Right cardiac atrium (tissue), 5 donors: ENCODE results near the gene RNF135. TPM values are rescaled to one million over a fixed set of nuclear protein-coding genes. Genes with fewer than 3 reads are reported as not detected.
"Not testable (repeated sequence)": the region's sequence is repeated elsewhere in the genome, so short reads cannot be mapped to it uniquely, and the experiment has no call there.

Experiments used
- ATAC-seq, 2 donors: fragments of 200-7000 bp; cut with Tn5 transposase; one replicate each; pipeline versions ENCODE4 v1.8.0 to v1.9.1; 2020; ENCODE audit warnings: moderate library complexity in 2 of 2, mild to moderate bottlenecking in 1 of 2
- DNase-seq, 3 donors: peaks; one replicate each; pipeline ENCODE4 v3.0.0-alpha.2; 2020
- H3K27ac ChIP-seq: one replicate; pipeline ENCODE4 v1.5.1; 2013; ENCODE audit warnings: mild to moderate bottlenecking, low read length, control low read depth, moderate library complexity
- H3K27me3 ChIP-seq: one replicate; pipeline ENCODE4 v1.6.1; 2013; ENCODE audit not compliant: control insufficient read depth, insufficient read depth
- H3K4me1 ChIP-seq: one replicate; pipeline ENCODE4 v1.6.1; 2013; ENCODE audit warnings: low read length; ENCODE audit not compliant: control insufficient read depth, insufficient read depth
- H3K4me3 ChIP-seq: one replicate; pipeline ENCODE4 v1.5.1; 2013; ENCODE audit warnings: low read length, control low read depth
- H3K9me3 ChIP-seq: one replicate; pipeline ENCODE4 v1.6.1; 2013; ENCODE audit warnings: low read length; ENCODE audit not compliant: control insufficient read depth
- WGBS: extraction: QIAGEN DNeasy Blood & Tissue Kit; methylation state at CpG from one replicate; pipeline ENCODE4 v1.1.7; 2013; 5-methylcytosine and 5-hydroxymethylcytosine counted together
- intact Hi-C, 4 donors: fragments of 100-400 bp; cut with DNase I; formaldehyde crosslinking; loops; one replicate each; pipeline versions ENCODE4 v1.11.0 to v1.14.0; 2022 to 2023
- polyA plus RNA-seq: library from polyadenylated mRNA; stranded (reverse); fragments of 200-250 nt; gene quantifications from one replicate; pipeline ENCODE4 v1.2.3, GENCODE V29; 2013
- total RNA-seq, 4 donors: library from RNA; stranded (reverse); fragmentation: NEBNext Ultra II Directional; extraction: Animal tissue kit (Norgen Biotek cat#: 25700); gene quantifications; one replicate each; pipeline ENCODE4 v1.2.1, GENCODE V29; 2021
- donor health status: healthy with polysubstance abuse.
- donor health status: DM: no; HTN: yes; CAD: no.
- donor health status: DM: no; HTN: no; CAD: no.
- donor health status: DM: no; HTN: yes; CAD: no; lungs with severe emphysema.
- donor health status: DM: yes; HTN: yes; CAD: no.

RNF135 gene
- total and polyA plus RNA-seq, 5 donors = 6.6 to 10.4 (median 9.2) TPM

DNA sequence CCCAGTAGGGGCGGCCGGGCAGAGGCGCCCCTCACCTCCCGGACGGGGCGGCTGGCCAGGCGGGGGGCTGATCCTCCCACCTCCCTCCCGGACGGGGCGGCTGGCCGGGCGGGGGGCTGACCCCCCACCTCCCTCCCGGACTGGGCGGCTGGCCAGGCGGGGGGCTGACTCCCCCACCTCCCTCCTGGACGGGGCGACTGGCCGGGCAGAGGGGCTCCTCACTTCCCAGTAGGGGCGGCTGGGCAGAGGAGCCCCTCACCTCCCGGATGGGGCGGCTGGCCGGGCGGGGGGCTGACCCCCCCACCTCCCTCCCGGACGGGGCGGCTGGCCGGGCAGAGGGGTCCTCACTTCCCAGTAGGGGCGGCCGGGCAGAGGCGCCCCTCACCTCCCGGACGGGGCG is 9.1 kb downstream of the RNF135 start:
- H3K9me3 ChIP-seq, H3K4me1 ChIP-seq, DNase-seq, H3K27me3 ChIP-seq, H3K27ac ChIP-seq, H3K4me3 ChIP-seq, ATAC-seq, intact Hi-C loops: not testable (repeated sequence)
- 98% methylated on average over 13 of the region's 33 CpGs for WGBS

DNA sequence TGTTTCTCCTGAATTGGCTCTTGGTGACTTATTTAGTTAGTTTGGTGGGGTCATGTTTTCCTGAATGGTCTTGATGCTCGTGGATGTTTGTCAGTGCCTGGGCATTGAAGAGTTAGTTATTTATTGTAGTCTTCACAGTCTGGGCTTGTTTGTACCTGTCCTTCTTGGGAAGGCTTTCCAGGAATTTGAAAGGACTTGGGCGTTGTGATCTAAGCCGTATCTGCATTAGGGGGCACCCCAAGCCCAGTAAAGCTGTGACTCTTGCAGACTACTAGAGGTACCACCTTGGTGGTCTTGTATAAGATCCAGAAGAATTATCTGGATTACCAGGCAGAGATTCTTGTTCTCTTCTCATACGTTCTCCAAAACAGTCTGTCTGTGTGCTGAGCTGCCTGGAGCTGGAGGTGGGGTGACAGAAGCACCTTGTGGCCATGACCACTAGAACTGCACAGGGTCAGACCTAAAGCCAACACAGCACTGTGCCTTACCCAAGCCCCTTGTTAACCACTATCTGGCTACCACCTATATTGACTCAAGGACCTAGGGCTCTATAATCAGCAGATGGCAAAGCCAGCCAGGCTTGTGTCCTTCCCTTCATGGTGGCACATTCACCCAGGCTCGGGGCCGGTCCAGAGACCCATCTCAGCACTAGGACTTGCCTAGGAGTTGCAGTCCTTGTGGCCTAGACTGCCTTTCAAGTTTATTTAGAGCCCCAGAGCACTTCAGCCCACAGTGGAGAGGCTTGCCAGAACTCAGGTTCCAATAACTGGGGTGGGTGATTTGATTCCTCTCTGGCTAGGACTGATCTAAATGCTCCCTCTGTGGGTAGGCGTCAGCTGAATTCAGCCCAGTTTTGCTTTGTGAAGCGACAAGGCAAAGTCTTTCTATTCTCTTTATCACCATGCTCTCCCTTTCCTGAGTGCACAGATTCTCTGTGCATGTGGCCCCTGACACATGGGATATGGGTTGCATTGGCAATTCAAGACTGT is 11.0 kb downstream of the RNF135 start:
- peak in 1 of 3 donors; percentile 7 for DNase-seq
- WGBS = 90% methylated on average over 8 of the region's 8 CpGs
- peak in 1 of 2 donors; percentile 20 for ATAC-seq
- intact Hi-C loops = no loop called here
- no peaks in the 10 kb centered on the region for H3K27me3 ChIP-seq
- H3K9me3 ChIP-seq = no peaks in the 10 kb centered on the region
- H3K4me3 ChIP-seq = no peak overlapping the region
- no peaks in the 10 kb centered on the region for H3K4me1 ChIP-seq
- no peak overlapping the region for H3K27ac ChIP-seq

DNA sequence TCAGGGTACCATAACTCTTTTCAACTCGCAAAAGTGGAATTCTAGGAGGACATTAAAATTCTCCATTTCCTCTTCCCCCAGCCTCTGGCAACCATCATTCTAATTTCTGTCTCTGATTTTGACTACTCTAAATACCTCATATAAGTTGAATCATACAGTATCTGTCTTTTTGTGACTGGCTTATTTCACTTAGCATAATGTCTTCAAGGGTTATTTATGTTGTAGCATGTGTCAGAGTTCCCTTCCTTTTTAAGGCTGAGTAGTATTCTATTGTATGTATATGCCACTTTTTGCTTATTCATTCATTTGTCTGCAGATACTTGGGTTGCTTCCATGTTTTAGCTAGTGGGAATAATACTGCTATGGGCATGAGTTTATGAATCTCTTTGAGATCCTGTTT is 12.0 kb downstream of the RNF135 start:
- ATAC-seq (no peak), DNase-seq (no peak)
- Histone ChIP-seq H3K4me1 (no peaks in the 10 kb centered on the region), H3K27me3 (no peaks in the 10 kb centered on the region), H3K4me3 (no peak overlapping the region), H3K9me3 (no peaks in the 10 kb centered on the region), H3K27ac (no peak overlapping the region)
- intact Hi-C loops = no loop called here
- 100% methylated on average over 1 of the region's 1 CpG for WGBS

DNA sequence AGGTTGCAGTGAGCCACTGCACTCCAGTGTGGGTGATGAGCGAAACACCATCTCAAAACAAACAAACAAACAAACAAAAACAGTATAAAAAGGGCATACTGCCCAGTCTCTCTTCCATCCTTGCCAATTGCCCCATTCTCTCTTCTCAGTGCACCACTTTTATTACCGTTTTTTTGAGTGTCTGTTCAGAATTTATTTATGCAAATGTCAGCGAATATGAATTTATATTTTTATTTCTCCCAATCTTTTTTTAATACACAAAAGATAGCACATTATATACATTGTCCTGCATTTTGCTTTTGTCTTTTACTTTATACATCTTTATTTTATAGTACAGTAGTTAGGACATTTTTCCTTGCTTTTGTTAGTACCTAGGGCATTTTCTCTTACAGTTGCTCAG is 19.6 kb downstream of the RNF135 start:
- ATAC-seq (no peak), DNase-seq (no peak)
- intact Hi-C loops = no loop called here
- Histone ChIP-seq H3K27me3 (no peaks in the 10 kb centered on the region), H3K9me3 (no peaks in the 10 kb centered on the region), H3K27ac (no peak overlapping the region), H3K4me1 (no peaks in the 10 kb centered on the region), H3K4me3 (no peak overlapping the region)
- 88% methylated on average over 3 of the region's 3 CpGs for WGBS

DNA sequence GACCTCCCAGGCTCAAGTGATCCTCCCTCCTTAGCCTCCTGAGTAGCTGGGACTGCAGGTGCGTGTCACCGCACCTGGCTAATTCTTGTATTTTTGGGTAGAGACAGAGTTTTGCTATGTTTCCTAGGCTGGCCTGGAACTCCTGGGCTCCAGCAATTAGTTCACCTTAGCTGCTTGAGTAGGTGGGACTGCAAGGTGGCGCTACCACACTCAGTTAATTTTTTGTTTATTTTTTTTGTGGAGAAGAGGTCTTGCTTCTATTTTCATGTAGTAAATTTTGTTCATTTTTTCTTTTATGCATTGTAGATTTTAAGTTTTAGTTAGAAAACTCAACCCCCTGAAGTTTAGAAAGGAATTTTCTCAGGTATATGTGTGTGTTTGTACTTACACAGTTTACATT is 21.7 kb downstream of the RNF135 start:
- intact Hi-C loops = no loop called here
- ATAC-seq (no peak), DNase-seq (no peak)

DNA sequence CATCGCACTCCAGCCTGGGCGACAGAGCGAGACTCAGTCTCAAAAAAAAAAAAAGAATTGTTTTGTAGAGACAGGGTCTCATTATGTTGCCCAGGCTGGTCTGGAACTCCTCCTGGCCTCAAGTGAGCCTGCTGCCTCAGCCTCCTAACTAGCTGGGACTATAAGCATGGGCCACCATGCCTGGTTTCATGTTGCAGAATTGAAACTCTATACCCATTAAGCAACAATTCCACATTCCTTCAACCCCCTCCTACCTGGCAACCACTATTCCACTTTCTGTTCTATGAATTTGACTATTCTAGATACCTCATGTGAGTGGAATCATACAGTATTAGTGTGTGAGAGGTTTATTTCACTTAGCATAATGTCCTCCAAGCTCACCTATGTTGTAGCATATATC is 24.5 kb downstream of the RNF135 start:
- intact Hi-C loops = no loop called here
- DNase-seq (no peak), ATAC-seq (no peak)
- Histone ChIP-seq H3K27ac (no peak overlapping the region), H3K9me3 (no peaks in the 10 kb centered on the region), H3K4me1 (no peaks in the 10 kb centered on the region), H3K4me3 (no peak overlapping the region), H3K27me3 (no peaks in the 10 kb centered on the region)
- 92% methylated on average over 3 of the region's 3 CpGs for WGBS

More for the DNA sequence above, 21.7 kb downstream of the RNF135 start:
- H3K27ac ChIP-seq = no peak overlapping the region
- no peaks in the 10 kb centered on the region for H3K9me3 ChIP-seq
- H3K27me3 ChIP-seq = no peaks in the 10 kb centered on the region
- no peaks in the 10 kb centered on the region for H3K4me1 ChIP-seq
- 99% methylated on average over 3 of the region's 3 CpGs for WGBS
- no peak overlapping the region for H3K4me3 ChIP-seq

DNA sequence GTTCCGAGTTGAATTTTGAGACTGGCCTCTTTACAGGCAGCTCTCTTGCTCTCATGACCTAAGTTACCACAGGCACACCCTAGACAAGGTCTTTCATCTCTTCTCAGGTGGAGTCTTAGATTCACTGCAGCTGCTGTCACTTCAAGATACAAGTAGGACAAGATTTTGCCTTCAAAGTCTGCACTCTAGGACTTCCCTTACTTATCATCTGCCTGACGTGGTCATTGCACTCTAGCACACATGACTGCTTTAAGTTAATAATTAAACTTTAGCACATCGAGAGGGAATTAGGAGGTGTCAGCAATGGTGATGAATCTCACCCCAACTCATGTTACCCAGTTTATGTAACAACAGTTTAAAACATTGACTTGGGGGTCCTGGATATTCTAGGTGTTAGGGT is 25.6 kb downstream of the RNF135 start:
- H3K27ac ChIP-seq = no peak overlapping the region
- intact Hi-C loops = no loop called here
- no peaks in the 10 kb centered on the region for H3K27me3 ChIP-seq
- no peak overlapping the region for H3K4me3 ChIP-seq
- no peaks in the 10 kb centered on the region for H3K4me1 ChIP-seq
- DNase-seq = no peak
- H3K9me3 ChIP-seq = no peaks in the 10 kb centered on the region
- WGBS = 92% methylated on average over 3 of the region's 3 CpGs
- ATAC-seq = no peak

DNA sequence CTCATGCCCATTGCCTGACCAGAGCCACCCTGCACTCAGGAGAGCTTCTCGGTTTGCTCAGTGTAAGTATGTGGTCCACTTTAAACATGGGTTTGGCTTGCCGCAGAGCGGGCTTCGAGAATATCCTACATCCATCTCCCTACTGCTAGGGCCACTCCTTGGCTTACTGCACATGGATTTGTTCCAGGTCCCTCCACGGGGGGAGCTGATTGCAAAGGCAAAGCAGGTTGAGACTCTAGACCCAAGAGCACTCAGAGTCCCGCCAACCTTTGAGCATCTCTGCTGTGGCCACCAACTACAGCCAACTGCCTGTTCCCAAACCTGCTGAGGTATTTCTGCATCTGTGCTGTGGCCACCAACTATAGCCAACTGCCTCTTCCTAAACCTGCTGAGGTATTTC is 26.4 kb downstream of the RNF135 start:
- no peak for DNase-seq
- no peak overlapping the region for H3K4me3 ChIP-seq
- no peak overlapping the region for H3K27ac ChIP-seq
- H3K9me3 ChIP-seq = no peaks in the 10 kb centered on the region
- 95% methylated on average over 6 of the region's 6 CpGs for WGBS
- H3K27me3 ChIP-seq = no peaks in the 10 kb centered on the region
- H3K4me1 ChIP-seq = no peaks in the 10 kb centered on the region
- intact Hi-C loops = no loop called here
- no peak for ATAC-seq

DNA sequence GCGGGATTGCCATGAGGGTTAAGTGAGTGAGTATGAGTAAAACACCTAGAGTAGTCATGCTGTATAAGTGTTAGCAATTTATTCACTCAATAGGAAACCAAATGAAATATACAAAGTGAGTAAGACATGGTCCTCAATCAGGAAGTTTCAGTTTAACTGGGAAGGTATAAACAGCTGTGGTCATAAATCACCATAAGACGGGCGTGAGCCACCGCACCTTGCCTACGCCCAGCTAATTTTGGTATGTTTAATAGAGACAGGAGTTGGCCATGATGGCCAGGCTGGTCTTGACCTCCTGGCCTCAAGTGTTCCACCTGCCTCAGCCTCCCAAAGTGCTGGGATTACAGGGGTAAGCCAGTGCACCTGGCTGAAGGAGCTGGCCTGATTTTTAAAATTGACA is 27.0 kb downstream of the RNF135 start:
- H3K27ac ChIP-seq = no peak overlapping the region

DNA sequence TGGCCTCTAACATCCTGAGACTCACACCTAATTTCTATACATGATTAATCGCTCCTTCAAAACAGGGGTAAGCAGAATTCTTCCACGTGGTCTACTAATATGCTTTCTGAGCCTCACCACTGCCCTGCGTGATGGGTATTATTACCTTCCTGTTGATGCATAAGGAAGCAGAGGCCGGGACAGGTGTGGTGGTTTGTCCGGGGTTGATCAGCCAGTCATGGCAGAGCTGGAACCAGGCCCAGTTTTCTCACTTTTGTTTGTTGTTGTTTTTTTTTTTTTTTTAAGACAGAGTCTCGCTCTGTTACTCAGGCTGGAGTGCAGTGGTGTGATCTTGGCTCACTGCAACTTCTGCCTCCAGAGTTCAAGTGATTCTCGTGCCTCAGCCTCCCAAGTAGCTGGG is 31.2 kb downstream of the RNF135 start:
- no peak for ATAC-seq
- no peak for DNase-seq
- Histone ChIP-seq H3K9me3 (no peaks in the 10 kb centered on the region), H3K27me3 (no peaks in the 10 kb centered on the region), H3K27ac (no peak overlapping the region), H3K4me3 (no peak overlapping the region), H3K4me1 (no peaks in the 10 kb centered on the region)
- intact Hi-C loops = no loop called here
- 92% methylated on average over 7 of the region's 7 CpGs for WGBS

More for the DNA sequence above, 27.0 kb downstream of the RNF135 start:
- intact Hi-C loops = no loop called here
- Histone ChIP-seq H3K27me3 (no peaks in the 10 kb centered on the region), H3K4me1 (no peaks in the 10 kb centered on the region), H3K9me3 (no peaks in the 10 kb centered on the region), H3K4me3 (no peak overlapping the region)
- 97% methylated on average over 5 of the region's 5 CpGs for WGBS
- ATAC-seq (no peak), DNase-seq (no peak)

DNA sequence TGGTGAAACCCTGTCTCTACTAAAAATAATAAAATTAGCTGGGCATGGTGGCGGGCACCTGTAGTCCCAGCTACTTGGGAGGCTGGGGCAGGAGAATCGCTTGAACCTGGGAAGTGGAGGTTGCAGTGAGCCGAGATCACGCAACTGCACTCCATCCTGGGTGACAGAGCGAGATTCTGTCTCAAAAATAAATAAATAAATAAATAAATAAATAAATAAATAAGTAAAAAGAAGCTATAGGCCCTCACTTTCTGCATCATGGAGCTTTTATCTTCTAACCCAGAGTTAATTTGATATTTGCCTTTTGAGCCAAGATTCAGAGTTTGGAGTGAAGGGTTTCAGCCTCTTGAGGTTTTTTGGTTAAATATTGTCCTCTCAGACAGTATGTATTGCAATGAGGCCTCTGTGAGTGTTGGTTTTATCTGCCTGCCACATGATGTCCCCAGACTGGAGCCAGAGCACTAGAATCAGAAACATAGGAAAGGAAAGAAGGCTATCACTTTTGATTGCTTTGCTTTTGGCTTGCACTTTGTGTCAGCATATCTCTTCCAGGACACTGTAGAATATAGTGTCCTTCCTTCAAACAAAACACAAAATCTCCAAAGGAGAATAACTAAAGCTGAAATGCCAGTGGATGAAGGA is 32.5 kb downstream of the RNF135 start:
- intact Hi-C loops = no loop called here
- over 99% methylated on average over 5 of the region's 5 CpGs for WGBS
- DNase-seq (no peak), ATAC-seq (peak in 1 of 2 donors; percentile 33)
- Histone ChIP-seq H3K27me3 (no peaks in the 10 kb centered on the region), H3K9me3 (no peaks in the 10 kb centered on the region), H3K4me3 (no peak overlapping the region), H3K27ac (no peak overlapping the region), H3K4me1 (no peaks in the 10 kb centered on the region)
